Activated naive CD8-positive, alpha-beta T cell treated with anti-CD3 and anti-CD28 coated beads, Interleukin-2, amount 10 ng/mL, durations not matched to agents 7 days and 5 days (primary cell): ENCODE data around the gene STX8. TPM values are rescaled to one million over a fixed set of nuclear protein-coding genes. Genes with fewer than 3 reads are reported as not detected.
A peak's percentile ranks its signal among the peaks of the same experiment; 100 is the strongest.

Source experiments
- ATAC-seq: fragments of 150-1000 bp; cut with Tn5 transposase; one replicate; pipeline ENCODE4 v1.10.0; 2021; ENCODE audit warnings: low read depth, moderate library complexity
- POLR2A ChIA-PET: fragments of 350-600 bp; sonication (Branson Sonifier 250); formaldehyde crosslinking; loops from one replicate; lab custom pipeline; 2021; ENCODE audit warnings: antibody characterized with exemption; lab: Charles Lee
- DNase-seq: peaks from one replicate; pipeline ENCODE4 v3.0.0; 2021
- H3K27ac Mint-ChIP-seq: one replicate; pipeline ENCODE4 v1.8.0; 2022; ENCODE audit warnings: mild to moderate bottlenecking, mixed read lengths
- H3K27me3 Mint-ChIP-seq: one replicate; pipeline ENCODE4 v1.8.0; 2022; ENCODE audit warnings: mild to moderate bottlenecking, moderate library complexity, mixed read lengths
- H3K36me3 Mint-ChIP-seq: one replicate; pipeline ENCODE4 v1.8.0; 2021; ENCODE audit warnings: mild to moderate bottlenecking, mixed read lengths
- H3K4me1 Mint-ChIP-seq: one replicate; pipeline ENCODE4 v1.8.0; 2021; ENCODE audit warnings: mixed read lengths
- H3K4me3 Mint-ChIP-seq: one replicate; pipeline ENCODE4 v1.8.0; 2022; ENCODE audit warnings: mild to moderate bottlenecking, moderate library complexity, mixed read lengths
- H3K9me3 Mint-ChIP-seq: one replicate; pipeline ENCODE4 v1.8.0; 2021; ENCODE audit warnings: mixed read lengths
- total RNA-seq, 2 experiments: library from RNA; stranded (reverse); gene quantifications; one replicate each; pipeline ENCODE4 v1.2.3, GENCODE V29; 2021

STX8 gene
- total RNA-seq, 2 experiments from 2014 or later: 62.6 to 68.9 TPM

GRCh38 chr17:9519583-9520272 is 55.9 kb downstream of the STX8 start:
- Mint-ChIP-seq H3K27ac (no peak overlapping the region), H3K4me1 (peaks cover 18% of the 10 kb centered on the region), H3K4me3 (no peak overlapping the region), H3K27me3 (peaks cover 2% of the 10 kb centered on the region), H3K9me3 (no peaks in the 10 kb centered on the region), H3K36me3 (no peaks in the 10 kb centered on the region)
- ATAC-seq: no peak
- DNase-seq: no peak
- POLR2A ChIA-PET: interaction anchor here (0.6 kb wide), 1 partner anchor 59 kb away, joined by 3 read pairs; no protein-coding TSS in a partner anchor

- H3K27me3 Mint-ChIP-seq: peaks cover 2% of the 10 kb centered on the region
- POLR2A ChIA-PET: interaction anchor here (0.7 kb wide), 1 partner anchor 323 kb away, joined by 10 read pairs; no protein-coding TSS in a partner anchor
- H3K4me3 Mint-ChIP-seq: no peak overlapping the region
- H3K9me3 Mint-ChIP-seq: peaks cover 2% of the 10 kb centered on the region
- ATAC-seq: peak; percentile 97
- no peak for DNase-seq
- H3K27ac Mint-ChIP-seq: no peak overlapping the region
- no peaks in the 10 kb centered on the region for H3K36me3 Mint-ChIP-seq
- peaks cover 18% of the 10 kb centered on the region for H3K4me1 Mint-ChIP-seq
Observed at GRCh38 chr17:9517396-9517795, 58.2 kb downstream of the STX8 start.

- peaks cover 24% of the 10 kb centered on the region for H3K36me3 Mint-ChIP-seq
- H3K27me3 Mint-ChIP-seq: peaks cover under 1% of the 10 kb centered on the region
- POLR2A ChIA-PET: no interaction called here
- DNase-seq: no peak
- peaks cover 11% of the 10 kb centered on the region for H3K9me3 Mint-ChIP-seq
- ATAC-seq: no peak
- no peak overlapping the region for H3K27ac Mint-ChIP-seq
- H3K4me1 Mint-ChIP-seq: peaks cover 18% of the 10 kb centered on the region
- H3K4me3 Mint-ChIP-seq: no peak overlapping the region
Observed at GRCh38 chr17:9513266-9513665, 62.4 kb downstream of the STX8 start.

GRCh38 chr17:9512323-9513168 is 63.1 kb downstream of the STX8 start:
- POLR2A ChIA-PET: no interaction called here
- Mint-ChIP-seq H3K27me3 (no peaks in the 10 kb centered on the region), H3K27ac (no peak overlapping the region), H3K4me1 (peaks cover 12% of the 10 kb centered on the region), H3K36me3 (peaks cover 28% of the 10 kb centered on the region), H3K9me3 (peaks cover 16% of the 10 kb centered on the region), H3K4me3 (no peak overlapping the region)
- DNase-seq (no peak), ATAC-seq (no peak)

GRCh38 chr17:9509236-9509816 is 66.3 kb downstream of the STX8 start:
- no peak overlapping the region for H3K4me3 Mint-ChIP-seq
- peaks cover 18% of the 10 kb centered on the region for H3K9me3 Mint-ChIP-seq
- ATAC-seq (no peak), DNase-seq (no peak)
- H3K27ac Mint-ChIP-seq: no peak overlapping the region
- H3K27me3 Mint-ChIP-seq: no peaks in the 10 kb centered on the region
- peaks cover 35% of the 10 kb centered on the region for H3K36me3 Mint-ChIP-seq
- POLR2A ChIA-PET: no interaction called here
- H3K4me1 Mint-ChIP-seq: peaks cover 5% of the 10 kb centered on the region

- Mint-ChIP-seq H3K27ac (no peak overlapping the region), H3K4me1 (no peaks in the 10 kb centered on the region), H3K36me3 (peaks cover 15% of the 10 kb centered on the region), H3K9me3 (no peaks in the 10 kb centered on the region), H3K27me3 (no peaks in the 10 kb centered on the region), H3K4me3 (no peak overlapping the region)
- POLR2A ChIA-PET: no interaction called here
- DNase-seq: no peak
- no peak for ATAC-seq
Observed at GRCh38 chr17:9499041-9499440, 76.6 kb downstream of the STX8 start.

GRCh38 chr17:9498490-9498889 is 77.1 kb downstream of the STX8 start:
- POLR2A ChIA-PET: no interaction called here
- H3K27me3 Mint-ChIP-seq: no peaks in the 10 kb centered on the region

GRCh38 chr17:9488556-9488955 is 87.1 kb downstream of the STX8 start:
- Mint-ChIP-seq H3K4me1 (no peaks in the 10 kb centered on the region), H3K9me3 (peaks cover 1% of the 10 kb centered on the region), H3K36me3 (peaks cover 18% of the 10 kb centered on the region), H3K27me3 (no peaks in the 10 kb centered on the region), H3K27ac (no peak overlapping the region), H3K4me3 (no peak overlapping the region)
- POLR2A ChIA-PET: no interaction called here
- no peak for DNase-seq
- no peak for ATAC-seq

More at GRCh38 chr17:9498490-9498889, 77.1 kb downstream of the STX8 start:
- Mint-ChIP-seq H3K9me3 (no peaks in the 10 kb centered on the region), H3K4me1 (no peaks in the 10 kb centered on the region), H3K36me3 (peaks cover 17% of the 10 kb centered on the region), H3K27ac (no peak overlapping the region), H3K4me3 (no peak overlapping the region)
- ATAC-seq (no peak), DNase-seq (no peak)

GRCh38 chr17:9487406-9487805 is 88.2 kb downstream of the STX8 start:
- Mint-ChIP-seq H3K36me3 (peaks cover 17% of the 10 kb centered on the region), H3K4me3 (no peak overlapping the region), H3K27ac (no peak overlapping the region), H3K4me1 (no peaks in the 10 kb centered on the region), H3K27me3 (no peaks in the 10 kb centered on the region), H3K9me3 (peaks cover 1% of the 10 kb centered on the region)
- no peak for DNase-seq
- POLR2A ChIA-PET: interaction anchor here (0.5 kb wide), 1 partner anchor 629 kb away, joined by 3 read pairs; no protein-coding TSS in a partner anchor
- ATAC-seq: no peak

- no peaks in the 10 kb centered on the region for H3K27me3 Mint-ChIP-seq
- no peak for DNase-seq
- POLR2A ChIA-PET: interaction anchor here (0.6 kb wide), 1 partner anchor 32 kb away, joined by 3 read pairs; no protein-coding TSS in a partner anchor
- no peaks in the 10 kb centered on the region for H3K9me3 Mint-ChIP-seq
- H3K27ac Mint-ChIP-seq: no peak overlapping the region
- no peak overlapping the region for H3K4me3 Mint-ChIP-seq
- H3K36me3 Mint-ChIP-seq: peaks cover 10% of the 10 kb centered on the region
- no peak for ATAC-seq
- no peaks in the 10 kb centered on the region for H3K4me1 Mint-ChIP-seq
Observed at GRCh38 chr17:9484789-9485188, 90.8 kb downstream of the STX8 start.

- H3K36me3 Mint-ChIP-seq: peaks cover 8% of the 10 kb centered on the region
- H3K4me3 Mint-ChIP-seq: no peak overlapping the region
- H3K27ac Mint-ChIP-seq: no peak overlapping the region
- no peaks in the 10 kb centered on the region for H3K9me3 Mint-ChIP-seq
- ATAC-seq: no peak
- H3K4me1 Mint-ChIP-seq: no peaks in the 10 kb centered on the region
- POLR2A ChIA-PET: no interaction called here
- H3K27me3 Mint-ChIP-seq: no peaks in the 10 kb centered on the region
- DNase-seq: no peak
Observed at GRCh38 chr17:9479964-9480363, 95.7 kb downstream of the STX8 start.

- H3K27ac Mint-ChIP-seq: no peak overlapping the region
- H3K4me3 Mint-ChIP-seq: no peak overlapping the region
- POLR2A ChIA-PET: no interaction called here
- no peaks in the 10 kb centered on the region for H3K4me1 Mint-ChIP-seq
- DNase-seq (no peak), ATAC-seq (no peak)
- no peaks in the 10 kb centered on the region for H3K27me3 Mint-ChIP-seq
- H3K36me3 Mint-ChIP-seq: peaks cover 10% of the 10 kb centered on the region
- no peaks in the 10 kb centered on the region for H3K9me3 Mint-ChIP-seq
Observed at GRCh38 chr17:9478889-9479288, 96.7 kb downstream of the STX8 start.

- Mint-ChIP-seq H3K4me3 (no peak overlapping the region), H3K27ac (no peak overlapping the region), H3K27me3 (no peaks in the 10 kb centered on the region), H3K36me3 (peaks cover 14% of the 10 kb centered on the region), H3K9me3 (peaks cover 1% of the 10 kb centered on the region), H3K4me1 (peaks cover 7% of the 10 kb centered on the region)
- no peak for ATAC-seq
- no peak for DNase-seq
- POLR2A ChIA-PET: no interaction called here
Observed at GRCh38 chr17:9475101-9475658, 100.4 kb downstream of the STX8 start.
